ENCODE measurements around the gene COL9A2. TPM values are rescaled to one million over a fixed set of nuclear protein-coding genes. Genes with fewer than 3 reads are reported as not detected.

The COL9A2 gene
- total RNA-seq, 4 donors from 2014 or later: 5.4 to 43.0 (median 14.6) TPM

- in situ Hi-C loops (cut with MboI; ENCODE audit: low pct_ligation_motif_present in 1 of 4, low pct_unique_long_range_greater_than_20kb in 1 of 4, low sequenced_read_pairs in 3 of 4): no loop called here
- Histone ChIP-seq H3K4me3 (no peak overlapping the region), H3K36me3 (no peaks in the 10 kb centered on the region), H3K27me3 (no peaks in the 10 kb centered on the region), H3K4me1 (peaks cover 0 to 10% (median 4%) of the 10 kb centered on the region in 4 donors), H3K27ac (no peak overlapping the region), H3K9me3 (no peaks in the 10 kb centered on the region)
- WGBS, 2 donors (ENCODE audit: low coverage in 1 of 2): 67 to 77% methylated on average over 1 to 6 of the region's 6 CpGs
- no peak for TF ChIP-seq EP300 (IDR thresholded peaks at IDR 0.05; ENCODE audit: low read depth)
- TF ChIP-seq POLR2A (IDR thresholded peaks at IDR 0.05): no peak
- TF ChIP-seq CTCF (IDR thresholded peaks at IDR 0.05): no peak
- TF ChIP-seq POLR2AphosphoS5 (IDR thresholded peaks at IDR 0.05): no peak
- no peak for DNase-seq
- intact Hi-C loops (cut with DNase I; ENCODE audit: low total_unique reads): no loop called here
Observed at GRCh38 chr1:40308036-40308727, 8.9 kb downstream of the COL9A2 start.

DNA sequence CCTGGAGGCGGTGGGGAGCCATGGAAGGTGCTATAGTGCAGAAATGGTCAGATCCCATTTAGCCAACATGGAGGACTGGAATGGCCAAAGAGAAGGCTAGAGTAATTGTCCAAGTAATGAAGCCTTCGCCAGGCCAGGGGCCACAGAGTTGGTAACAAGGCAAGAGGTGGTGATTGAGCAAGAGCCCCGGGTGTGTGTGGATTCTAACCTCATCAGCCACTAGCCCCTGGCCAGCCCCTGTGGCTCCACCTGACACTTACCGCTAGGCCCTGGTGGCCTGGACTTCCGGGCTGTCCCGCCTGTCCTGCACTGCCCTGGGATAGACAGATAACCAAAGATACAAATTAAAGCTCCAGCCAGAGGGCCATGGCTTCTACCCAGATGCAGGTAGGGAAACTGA lies 9.9 kb downstream of the COL9A2 start:
- no peak for TF ChIP-seq EP300 (IDR thresholded peaks at IDR 0.05; ENCODE audit: low read depth)
- TF ChIP-seq POLR2AphosphoS5 (IDR thresholded peaks at IDR 0.05): no peak
- TF ChIP-seq POLR2A (IDR thresholded peaks at IDR 0.05): no peak
- TF ChIP-seq CTCF (IDR thresholded peaks at IDR 0.05): no peak
- no peaks in the 10 kb centered on the region for H3K27me3 ChIP-seq
- peaks cover 0 to 3% (median under 1%) of the 10 kb centered on the region in 4 donors for H3K4me1 ChIP-seq
- DNase-seq: no peak
- no peaks in the 10 kb centered on the region for H3K36me3 ChIP-seq
- 95% methylated on average over 6 of the region's 6 CpGs; no CpG with 5 or more reads in 1 of the 2 donors for WGBS, 2 donors (ENCODE audit: low coverage in 1 of 2)
- no peaks in the 10 kb centered on the region for H3K9me3 ChIP-seq
- in situ Hi-C loops (cut with MboI; ENCODE audit: low pct_ligation_motif_present in 1 of 4, low pct_unique_long_range_greater_than_20kb in 1 of 4, low sequenced_read_pairs in 3 of 4) (no loop called here), intact Hi-C loops (cut with DNase I; ENCODE audit: low total_unique reads) (no loop called here)
- H3K27ac ChIP-seq: no peak overlapping the region
- no peak overlapping the region for H3K4me3 ChIP-seq

GRCh38 chr1:40306296-40306695 lies 10.8 kb downstream of the COL9A2 start:
- no peak for DNase-seq
- TF ChIP-seq POLR2A (IDR thresholded peaks at IDR 0.05) (no peak), POLR2AphosphoS5 (IDR thresholded peaks at IDR 0.05) (no peak), CTCF (IDR thresholded peaks at IDR 0.05) (no peak), EP300 (IDR thresholded peaks at IDR 0.05; ENCODE audit: low read depth) (no peak)
- 92% methylated on average over 4 of the region's 4 CpGs; no CpG with 5 or more reads in 1 of the 2 donors for WGBS, 2 donors (ENCODE audit: low coverage in 1 of 2)
- in situ Hi-C loops (cut with MboI; ENCODE audit: low pct_ligation_motif_present in 1 of 4, low pct_unique_long_range_greater_than_20kb in 1 of 4, low sequenced_read_pairs in 3 of 4): no loop called here
- Histone ChIP-seq H3K4me1 (no peaks in the 10 kb centered on the region), H3K27me3 (no peaks in the 10 kb centered on the region), H3K9me3 (no peaks in the 10 kb centered on the region), H3K27ac (no peak overlapping the region), H3K4me3 (no peak overlapping the region), H3K36me3 (no peaks in the 10 kb centered on the region)
- intact Hi-C loops (cut with DNase I; ENCODE audit: low total_unique reads): no loop called here

DNA sequence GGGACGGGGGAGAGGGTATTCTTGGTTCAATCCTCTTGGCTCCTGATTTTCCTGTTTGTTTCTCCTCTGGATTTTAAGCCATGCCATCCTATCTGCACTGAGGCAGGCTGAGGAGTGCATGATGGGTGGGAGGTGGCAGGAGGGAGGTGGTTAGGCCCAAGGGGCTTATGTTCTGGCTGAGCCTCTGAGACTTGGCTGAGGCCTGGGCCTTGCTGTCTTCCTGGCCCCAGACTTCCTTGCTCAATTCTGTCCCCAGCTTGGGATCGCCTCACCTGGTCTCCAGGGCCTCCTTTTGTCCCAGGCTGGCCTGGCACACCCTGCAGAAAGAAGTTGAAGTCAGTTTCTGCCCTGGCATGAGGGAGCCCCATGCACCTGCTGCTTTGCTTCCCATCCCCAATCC lies 11.2 kb downstream of the COL9A2 start:
- in situ Hi-C loops (cut with MboI; ENCODE audit: low pct_ligation_motif_present in 1 of 4, low pct_unique_long_range_greater_than_20kb in 1 of 4, low sequenced_read_pairs in 3 of 4) (no loop called here), intact Hi-C loops (cut with DNase I; ENCODE audit: low total_unique reads) (no loop called here)
- no peak overlapping the region for H3K27ac ChIP-seq
- no peaks in the 10 kb centered on the region for H3K36me3 ChIP-seq
- no peak overlapping the region for H3K4me3 ChIP-seq
- no peak for TF ChIP-seq POLR2AphosphoS5 (IDR thresholded peaks at IDR 0.05)
- TF ChIP-seq CTCF (IDR thresholded peaks at IDR 0.05): no peak
- H3K27me3 ChIP-seq: no peaks in the 10 kb centered on the region
- H3K4me1 ChIP-seq: no peaks in the 10 kb centered on the region
- DNase-seq: no peak
- no peaks in the 10 kb centered on the region for H3K9me3 ChIP-seq
- 85% methylated on average over 2 of the region's 2 CpGs; no CpG with 5 or more reads in 1 of the 2 donors for WGBS, 2 donors (ENCODE audit: low coverage in 1 of 2)
